Middle frontal gyrus (tissue), 1 donor: ENCODE measurements around the gene GPX6.
A peak's percentile ranks its signal among the peaks of the same experiment; 100 is the strongest.
"Not testable (repeated sequence)": the region's sequence is repeated elsewhere in the genome, so short reads cannot be mapped to it uniquely, and the experiment has no call there.

Source experiments
- DNase-seq: peaks from one replicate; pipeline ENCODE4 v3.0.0-alpha.2; 2015; ENCODE audit warnings: low spot score; ENCODE audit errors: extremely low spot score

GPX6 gene

GRCh38 chr6:28486533-28486932, 29.1 kb downstream of the GPX6 start:
- DNase-seq: no peak

- no peak for DNase-seq
Observed at GRCh38 chr6:28485482-28485881, 30.1 kb downstream of the GPX6 start.

DNA sequence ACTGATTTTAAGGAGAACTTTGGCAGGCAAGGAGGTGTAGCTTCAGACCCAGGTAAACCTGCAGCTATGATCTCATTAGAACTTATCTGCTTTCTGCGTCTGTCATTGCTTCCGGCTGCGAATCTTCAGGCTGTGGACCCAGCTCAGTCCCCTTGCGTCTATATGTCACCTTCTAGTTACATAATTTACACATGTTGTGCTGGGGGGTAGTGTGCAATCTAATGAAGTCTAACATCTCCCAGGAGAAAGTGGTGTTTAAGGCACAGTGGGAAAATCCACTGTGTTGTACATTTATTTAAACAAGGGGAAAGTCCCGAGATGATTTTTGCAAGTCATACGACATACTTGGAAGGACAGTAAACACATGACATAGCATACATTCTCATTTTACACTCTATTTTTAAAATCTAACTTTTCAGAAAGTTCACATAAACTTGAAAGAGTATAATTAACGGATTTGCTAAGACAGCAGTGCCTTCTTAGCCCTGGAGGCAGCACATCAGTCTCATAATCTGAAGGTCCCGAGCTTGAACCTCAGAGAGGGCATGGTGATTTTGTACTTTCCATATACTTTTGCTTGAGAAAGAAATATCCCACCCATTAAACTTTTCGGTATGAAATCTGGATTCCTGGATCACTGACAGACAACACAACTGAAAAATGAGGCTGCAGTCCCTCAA, 35.2 kb downstream of the GPX6 start:
- no peak for DNase-seq

- DNase-seq: no peak
Observed at GRCh38 chr6:28478518-28478917, 37.1 kb downstream of the GPX6 start.

DNA sequence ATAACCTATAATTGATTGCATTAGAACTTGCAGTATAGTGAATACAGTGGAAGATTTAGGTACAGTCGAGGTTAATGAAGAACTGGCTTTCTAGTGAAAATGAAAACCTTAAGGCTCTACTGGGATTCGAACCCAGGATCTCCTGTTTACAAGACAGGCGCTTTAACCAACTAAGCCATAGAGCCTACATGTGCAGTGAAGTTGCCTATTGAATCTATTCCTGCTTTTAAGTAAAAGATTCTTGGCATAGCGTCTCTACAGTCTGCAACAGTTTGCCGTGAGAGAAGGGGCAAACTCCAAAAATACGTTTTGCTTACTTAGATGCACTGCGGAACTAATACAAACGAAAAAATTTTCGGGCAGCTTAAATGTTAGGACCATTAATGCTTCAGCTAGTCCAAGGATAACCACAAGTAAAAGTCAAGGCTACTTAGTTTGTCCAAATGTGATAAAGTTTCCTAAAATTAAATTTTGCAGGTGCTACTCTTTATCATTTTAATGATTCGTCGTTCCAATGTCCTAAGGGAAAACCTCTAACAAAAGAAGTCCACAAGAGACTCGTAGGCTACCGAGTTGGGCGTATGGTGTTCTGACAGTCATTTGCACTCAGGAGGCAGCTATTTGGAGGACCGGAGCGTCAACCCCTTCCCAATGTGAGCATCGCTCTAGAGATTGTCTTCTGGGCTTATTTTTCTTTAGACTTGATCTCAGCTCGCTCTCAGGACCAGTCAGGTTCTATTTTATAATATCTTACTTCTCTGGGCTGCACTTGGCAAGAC, 41.0 kb downstream of the GPX6 start:
- DNase-seq: peak; percentile 51

DNA sequence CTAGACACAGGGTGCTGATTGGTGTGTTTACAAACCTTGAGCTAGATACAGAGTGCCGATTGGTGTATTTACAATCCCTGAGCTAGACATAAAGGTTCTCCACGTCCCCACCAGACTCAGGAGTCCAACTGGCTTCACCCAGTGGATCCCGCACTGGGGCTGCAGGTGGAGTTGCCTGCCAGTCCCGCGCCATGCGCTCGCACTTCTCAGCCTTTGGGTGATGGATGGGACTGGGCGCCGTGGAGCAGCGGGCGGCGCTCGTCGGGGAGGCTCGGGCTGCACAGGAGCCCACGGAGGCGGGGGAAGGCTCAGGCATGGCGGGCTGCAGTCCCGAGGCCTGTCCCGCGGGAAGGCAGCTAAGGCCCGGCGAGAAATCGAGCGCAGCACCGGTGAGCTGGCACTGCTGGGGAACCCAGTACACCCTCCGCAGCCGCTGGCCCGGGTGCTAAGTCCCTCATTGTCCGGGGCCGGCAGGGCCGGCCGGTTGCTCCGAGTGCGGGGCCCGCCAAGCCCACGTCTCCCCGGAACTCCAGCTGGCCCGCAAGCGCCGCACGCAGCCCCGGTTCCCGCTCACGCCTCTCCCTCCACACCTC, 46.3 kb downstream of the GPX6 start:
- not testable (repeated sequence) for DNase-seq

DNA sequence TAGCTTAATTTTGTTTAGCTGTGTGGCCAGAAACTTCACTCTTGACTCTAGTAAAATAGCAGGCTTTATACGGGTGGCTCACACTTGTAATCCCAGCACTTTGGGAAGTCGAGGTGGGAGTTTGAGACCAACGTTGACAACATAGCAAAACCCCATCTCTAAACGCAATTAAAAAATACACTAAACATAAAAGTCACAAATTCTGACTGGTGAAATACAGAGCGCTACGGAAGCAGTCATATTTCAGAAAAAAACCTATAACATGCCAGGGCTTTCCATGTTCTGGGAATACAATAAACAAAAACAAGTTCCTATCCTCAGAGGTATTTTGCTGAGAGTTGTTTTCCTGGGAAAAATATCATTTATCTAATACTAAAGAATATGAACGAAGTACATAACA, 47.5 kb downstream of the GPX6 start:
- no peak for DNase-seq

DNA sequence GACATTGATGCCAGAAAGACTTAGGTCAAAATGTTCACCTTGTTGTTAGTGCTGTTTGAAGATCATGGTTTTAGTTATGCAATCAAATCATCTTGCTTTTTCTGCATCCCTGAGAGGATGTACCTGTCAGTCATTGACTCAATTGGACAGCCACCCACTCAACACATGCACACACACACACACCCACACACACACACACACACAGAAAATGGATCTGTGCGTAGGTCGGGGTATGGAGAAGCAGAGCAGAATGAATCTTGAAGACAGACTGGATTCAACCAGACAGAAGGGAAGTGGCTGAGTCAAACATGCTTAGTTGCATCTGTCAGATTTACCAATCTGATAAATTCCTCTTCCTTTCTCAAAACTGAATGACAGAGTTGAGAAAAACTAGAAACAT, 53.2 kb downstream of the GPX6 start:
- no peak for DNase-seq

DNA sequence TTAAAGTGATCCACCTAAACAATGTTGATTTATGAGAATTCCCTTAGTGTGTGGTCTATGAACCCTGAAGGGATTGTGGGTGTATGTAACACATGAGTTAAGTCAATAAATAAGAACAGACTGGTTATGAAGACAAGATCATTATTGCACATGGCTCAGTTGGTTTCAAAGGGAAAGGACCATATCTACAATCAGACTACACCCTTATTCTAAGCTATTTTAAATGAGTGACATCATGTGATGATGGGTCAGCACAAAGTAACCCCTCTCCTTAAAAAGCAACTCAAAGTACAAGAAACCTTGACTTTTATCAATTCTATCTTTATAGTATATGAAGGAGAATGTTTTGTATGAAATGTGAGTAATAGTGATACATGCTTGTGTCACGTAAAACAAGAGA, 57.0 kb downstream of the GPX6 start:
- no peak for DNase-seq
